ENCODE data around the gene NAPG. TPM values are rescaled to one million over a fixed set of nuclear protein-coding genes. Genes with fewer than 3 reads are reported as not detected.
"Not testable (repeated sequence)": the region's sequence is repeated elsewhere in the genome, so short reads cannot be mapped to it uniquely, and the experiment has no call there.

The NAPG gene
- total RNA-seq, 1 donor from 2014 or later: 29.1 TPM

GRCh38 chr18:10552226-10552625, 26.4 kb downstream of the NAPG start:
- H3K27ac ChIP-seq: no peak overlapping the region
- no peaks in the 10 kb centered on the region for H3K9me3 ChIP-seq
- intact Hi-C loops (cut with DNase I): no loop called here
- H3K27me3 ChIP-seq: no peaks in the 10 kb centered on the region
- no peak for TF ChIP-seq CTCF (IDR thresholded peaks at IDR 0.05)
- DNase-seq (no peak), ATAC-seq (no peak)
- no peak overlapping the region for H3K4me3 ChIP-seq
- H3K36me3 ChIP-seq: peaks cover 92% of the 10 kb centered on the region
- H3K4me1 ChIP-seq: no peaks in the 10 kb centered on the region

- H3K27ac ChIP-seq; H3K4me1 ChIP-seq; ATAC-seq; H3K27me3 ChIP-seq; DNase-seq; intact Hi-C loops (cut with DNase I); H3K9me3 ChIP-seq; H3K4me3 ChIP-seq: not testable (repeated sequence)
- peaks cover 52% of the 10 kb centered on the region for H3K36me3 ChIP-seq
These were observed 30.4 kb downstream of the NAPG start for GRCh38 chr18:10556251-10556650.

- no peaks in the 10 kb centered on the region for H3K9me3 ChIP-seq
- no peak overlapping the region for H3K4me3 ChIP-seq
- peak; percentile 59 for ATAC-seq
- DNase-seq: no peak
- H3K4me1 ChIP-seq: peaks cover 7% of the 10 kb centered on the region
- TF ChIP-seq CTCF (IDR thresholded peaks at IDR 0.05): no peak
- no peaks in the 10 kb centered on the region for H3K27me3 ChIP-seq
- H3K36me3 ChIP-seq: peaks cover 42% of the 10 kb centered on the region
- intact Hi-C loops (cut with DNase I): no loop called here
- peak overlapping the region; percentile 19 for H3K27ac ChIP-seq
These were observed 31.4 kb downstream of the NAPG start for GRCh38 chr18:10557085-10557677.

- ATAC-seq: no peak
These were observed 32.6 kb downstream of the NAPG start for GRCh38 chr18:10558243-10558966.

GRCh38 chr18:10558967-10559298, 33.1 kb downstream of the NAPG start:
- DNase-seq: no peak

More at GRCh38 chr18:10558243-10558966, 32.6 kb downstream of the NAPG start:
- no peaks in the 10 kb centered on the region for H3K27me3 ChIP-seq
- no peak for TF ChIP-seq CTCF (IDR thresholded peaks at IDR 0.05)
- intact Hi-C loops (cut with DNase I): no loop called here
- no peak overlapping the region for H3K27ac ChIP-seq
- no peak for DNase-seq
- no peak overlapping the region for H3K4me3 ChIP-seq
- H3K36me3 ChIP-seq: peaks cover 30% of the 10 kb centered on the region
- H3K4me1 ChIP-seq: peaks cover 7% of the 10 kb centered on the region
- no peaks in the 10 kb centered on the region for H3K9me3 ChIP-seq

More at GRCh38 chr18:10558967-10559298, 33.1 kb downstream of the NAPG start:
- peaks cover 25% of the 10 kb centered on the region for H3K36me3 ChIP-seq
- H3K27ac ChIP-seq: no peak overlapping the region
- TF ChIP-seq CTCF (IDR thresholded peaks at IDR 0.05): no peak
- H3K27me3 ChIP-seq: no peaks in the 10 kb centered on the region
- ATAC-seq: no peak
- H3K9me3 ChIP-seq: no peaks in the 10 kb centered on the region
- peaks cover 7% of the 10 kb centered on the region for H3K4me1 ChIP-seq
- no peak overlapping the region for H3K4me3 ChIP-seq
- intact Hi-C loops (cut with DNase I): no loop called here

Data from upper lobe of right lung (tissue), 1 donor.